Keratinocyte (primary cell): ENCODE measurements around the gene SH3BGRL3.

Experiments
- CTCF ChIP-seq, 3 experiments: IDR thresholded peaks in 1 of 3; conservative IDR thresholded peaks in 1 of 3; optimal IDR thresholded peaks in 1 of 3; 2 replicates in 2 of 3; 3 replicates in 1 of 3; pipeline versions ENCODE3 to v1.5.1; 2011; ENCODE audit warnings: low read length in 3 of 3, mild to moderate bottlenecking in 3 of 3, moderate library complexity in 2 of 3, control low read depth in 1 of 3, inconsistent platforms in 1 of 3; ENCODE audit not compliant: insufficient read depth in 2 of 3; ENCODE audit errors: extremely low read depth in 1 of 3
- EZH2 ChIP-seq: IDR thresholded peaks from one replicate; pipeline ENCODE4 v1.6.1; 2012; ENCODE audit warnings: inconsistent platforms, mild to moderate bottlenecking, low read length, moderate library complexity

DNA sequence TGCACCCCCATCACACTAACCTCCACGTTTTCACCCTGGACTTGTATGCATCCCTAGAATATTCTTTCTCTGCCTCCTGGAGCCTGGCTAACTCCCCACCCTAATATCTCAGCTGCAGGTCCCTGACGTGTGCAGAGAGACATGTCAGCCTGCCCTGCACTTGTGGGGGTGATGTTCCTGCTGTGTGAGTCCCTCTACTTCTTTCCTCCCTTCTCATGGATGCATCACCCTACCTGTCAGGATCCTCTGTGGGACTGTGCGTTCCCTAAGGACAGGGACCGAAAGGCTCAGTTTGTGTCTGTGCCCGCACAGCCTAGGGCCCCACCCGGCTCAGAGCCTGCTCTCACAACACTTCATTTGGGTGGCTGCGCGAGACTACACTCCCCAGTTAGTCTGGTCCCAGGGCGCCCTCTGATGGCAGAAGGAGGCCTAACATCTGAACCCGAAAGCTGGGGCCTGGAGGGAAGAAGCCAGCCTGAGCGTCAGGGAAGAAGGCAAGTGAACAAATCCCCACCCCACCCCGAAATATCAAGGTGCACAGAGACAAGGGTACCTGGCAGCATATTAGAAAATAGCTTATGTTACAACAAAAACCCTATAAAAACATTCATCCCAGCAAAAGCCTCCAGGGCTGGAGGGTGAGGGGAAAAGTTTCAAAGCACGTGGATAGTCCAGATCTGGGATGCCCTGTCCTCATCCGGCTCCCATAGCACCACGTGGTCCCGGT is 41.6 kb downstream of the SH3BGRL3 start:
- TF ChIP-seq CTCF (optimal IDR thresholded peaks at IDR 0.05 in 1 of 3, IDR thresholded peaks at IDR 0.05 in 1 of 3, conservative IDR thresholded peaks at IDR 0.05 in 1 of 3; ENCODE audit: extremely low read depth in 1 of 3, insufficient read depth in 2 of 3, low read length in 3 of 3) (peak; percentile 86 to 89 (median 87)), EZH2 (no peak)
